Bronchial epithelial cell (primary cell): ENCODE measurements around the gene NKTR. TPM values are rescaled to one million over a fixed set of nuclear protein-coding genes. Genes with fewer than 3 reads are reported as not detected.
A peak's percentile ranks its signal among the peaks of the same experiment; 100 is the strongest.

Experiments used
- DNase-seq: peaks from one replicate; pipeline ENCODE4 v3.0.0-alpha.2; 2010; ENCODE audit warnings: low read depth
- FAIRE-seq: peaks from 2 replicates; lab custom pipeline; 2011; peaks lifted over from hg19 to GRCh38; lab: Jason Lieb, UNC
- H3K27me3 ChIP-seq: 2 replicates; pipeline ENCODE4 v1.5.1; 2011; ENCODE audit warnings: low read length; ENCODE audit not compliant: control insufficient read depth, insufficient read depth
- H3K36me3 ChIP-seq: 2 replicates; pipeline ENCODE4 v1.5.1; 2011; ENCODE audit warnings: low read length; ENCODE audit not compliant: control insufficient read depth, insufficient read depth
- H3K4me3 ChIP-seq: 2 replicates; pipeline ENCODE4 v1.5.1; 2011; ENCODE audit warnings: mild to moderate bottlenecking, low read depth, low read length, control low read depth
- total RNA-seq: library from RNA; depleted of rRNA; stranded (reverse); fragments of >200 nt; gene quantifications from 2 replicates; pipeline ENCODE4 v1.2.1, GENCODE V29; 2014
- TF ChIP-seq, protein P1 (sequence below): IDR thresholded peaks from 2 replicates; pipeline ENCODE4 v1.5.1; 2011; ENCODE audit warnings: mild to moderate bottlenecking, moderate library complexity, low read length, control low read depth, inconsistent platforms; ENCODE audit not compliant: insufficient read depth, severe bottlenecking

NKTR gene
- total RNA-seq, 1 donor from 2014 or later: 33.4 TPM

DNA sequence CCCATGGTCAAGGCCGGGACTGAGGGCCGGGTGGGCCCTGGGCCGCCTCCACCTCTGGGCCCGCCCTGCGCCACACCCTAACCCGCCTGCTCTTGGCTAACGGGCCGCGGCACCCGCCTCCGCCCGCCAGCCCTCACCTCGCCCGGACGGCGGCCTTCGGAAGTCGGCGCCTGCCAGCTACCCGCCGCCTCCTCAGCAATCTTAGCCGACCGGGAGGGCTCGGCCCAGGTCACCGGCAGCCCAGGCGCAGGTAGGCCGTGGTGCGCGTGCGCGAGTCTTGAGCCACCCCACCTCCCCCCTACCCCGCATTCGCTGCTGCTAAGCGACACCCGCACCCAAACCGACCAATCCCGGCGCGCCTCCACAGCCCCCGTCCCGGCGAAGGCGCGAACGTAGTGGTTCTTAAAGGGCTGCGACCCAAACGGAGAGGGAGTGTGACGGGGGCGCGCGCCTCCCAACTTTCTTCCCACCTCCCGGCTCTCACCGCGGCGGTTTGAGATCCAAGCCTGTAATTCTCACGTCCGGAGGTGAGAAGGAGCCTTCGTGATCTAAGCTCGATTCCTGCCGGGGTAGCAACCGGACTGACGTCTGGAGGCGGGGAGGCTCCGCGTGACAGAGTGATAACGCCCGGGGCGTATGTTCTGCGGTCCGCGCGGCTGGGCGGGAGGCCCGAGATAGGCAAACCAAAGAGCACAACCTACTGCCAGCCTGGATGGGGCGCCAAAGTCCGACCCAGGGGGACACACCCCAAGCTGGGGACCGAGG lies 18.6 kb upstream of the NKTR start, which contains the start of gene SEC22C:
Gene SEC22C (minus strand): TSS at position 259 of the 765 bp plus-strand sequence. CDS start 12,921 bp downstream, outside the sequence.
- peak within 1 kb of the TSS; percentile 71 for H3K4me3 ChIP-seq
- peak; percentile 84 for DNase-seq
- H3K27me3 ChIP-seq: no peaks in the 10 kb centered on the region
- H3K36me3 ChIP-seq: no peaks in the 10 kb centered on the region
- TF ChIP-seq, protein P1, sequence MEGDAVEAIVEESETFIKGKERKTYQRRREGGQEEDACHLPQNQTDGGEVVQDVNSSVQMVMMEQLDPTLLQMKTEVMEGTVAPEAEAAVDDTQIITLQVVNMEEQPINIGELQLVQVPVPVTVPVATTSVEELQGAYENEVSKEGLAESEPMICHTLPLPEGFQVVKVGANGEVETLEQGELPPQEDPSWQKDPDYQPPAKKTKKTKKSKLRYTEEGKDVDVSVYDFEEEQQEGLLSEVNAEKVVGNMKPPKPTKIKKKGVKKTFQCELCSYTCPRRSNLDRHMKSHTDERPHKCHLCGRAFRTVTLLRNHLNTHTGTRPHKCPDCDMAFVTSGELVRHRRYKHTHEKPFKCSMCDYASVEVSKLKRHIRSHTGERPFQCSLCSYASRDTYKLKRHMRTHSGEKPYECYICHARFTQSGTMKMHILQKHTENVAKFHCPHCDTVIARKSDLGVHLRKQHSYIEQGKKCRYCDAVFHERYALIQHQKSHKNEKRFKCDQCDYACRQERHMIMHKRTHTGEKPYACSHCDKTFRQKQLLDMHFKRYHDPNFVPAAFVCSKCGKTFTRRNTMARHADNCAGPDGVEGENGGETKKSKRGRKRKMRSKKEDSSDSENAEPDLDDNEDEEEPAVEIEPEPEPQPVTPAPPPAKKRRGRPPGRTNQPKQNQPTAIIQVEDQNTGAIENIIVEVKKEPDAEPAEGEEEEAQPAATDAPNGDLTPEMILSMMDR: peak; percentile 26
- no peak for FAIRE-seq

GRCh38 chr3:42582474-42583070 lies 17.9 kb upstream of the NKTR start:
- peak overlapping the region; percentile 71 for H3K4me3 ChIP-seq
- TF ChIP-seq, protein P1: no peak
- no peaks in the 10 kb centered on the region for H3K27me3 ChIP-seq
- DNase-seq (no peak), FAIRE-seq (no peak)
- H3K36me3 ChIP-seq: no peaks in the 10 kb centered on the region

GRCh38 chr3:42588625-42589024 lies 11.9 kb upstream of the NKTR start:
- no peaks in the 10 kb centered on the region for H3K27me3 ChIP-seq
- TF ChIP-seq, protein P1: no peak
- peak; percentile 73 for DNase-seq
- H3K36me3 ChIP-seq: no peaks in the 10 kb centered on the region
- no peak for FAIRE-seq
- H3K4me3 ChIP-seq: no peak overlapping the region

DNA sequence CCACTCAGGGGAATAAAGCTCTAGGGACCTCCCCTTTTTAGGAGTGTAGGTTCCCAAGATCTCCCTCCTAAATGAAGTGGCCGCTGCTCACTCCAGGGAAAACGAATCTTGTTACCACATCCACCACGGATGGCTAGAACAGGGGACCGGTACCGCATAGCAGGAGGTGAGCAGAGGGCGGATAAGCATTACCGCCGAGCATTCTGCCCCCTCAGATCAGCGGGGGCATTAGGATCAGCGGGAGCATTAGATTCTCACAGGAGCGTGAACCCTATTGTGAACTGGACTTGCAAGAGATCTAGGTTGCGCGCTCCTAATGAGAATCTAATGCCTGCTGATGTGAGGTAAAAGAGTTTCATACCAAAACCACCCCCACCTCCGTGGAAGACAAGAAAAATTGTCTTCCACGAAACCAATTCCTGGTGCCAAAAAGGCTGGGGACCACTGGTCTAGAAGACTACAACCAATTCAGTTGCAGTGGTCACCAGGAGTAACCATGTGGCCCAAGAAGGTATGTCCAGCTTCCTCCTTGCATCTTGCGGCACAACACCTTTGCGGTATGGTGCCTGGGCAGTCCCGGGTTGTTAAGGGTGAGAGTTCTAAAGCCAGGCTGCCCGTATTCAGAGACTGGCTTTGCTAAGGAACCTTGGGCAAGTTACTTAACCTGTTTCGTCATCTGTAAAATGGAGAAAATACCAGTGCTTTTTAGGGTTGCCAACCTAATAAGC lies 10.9 kb upstream of the NKTR start:
- DNase-seq: no peak
- FAIRE-seq: no peak
- Histone ChIP-seq H3K4me3 (no peak overlapping the region), H3K36me3 (peaks cover 2% of the 10 kb centered on the region), H3K27me3 (no peaks in the 10 kb centered on the region)
- TF ChIP-seq, protein P1: no peak

DNA sequence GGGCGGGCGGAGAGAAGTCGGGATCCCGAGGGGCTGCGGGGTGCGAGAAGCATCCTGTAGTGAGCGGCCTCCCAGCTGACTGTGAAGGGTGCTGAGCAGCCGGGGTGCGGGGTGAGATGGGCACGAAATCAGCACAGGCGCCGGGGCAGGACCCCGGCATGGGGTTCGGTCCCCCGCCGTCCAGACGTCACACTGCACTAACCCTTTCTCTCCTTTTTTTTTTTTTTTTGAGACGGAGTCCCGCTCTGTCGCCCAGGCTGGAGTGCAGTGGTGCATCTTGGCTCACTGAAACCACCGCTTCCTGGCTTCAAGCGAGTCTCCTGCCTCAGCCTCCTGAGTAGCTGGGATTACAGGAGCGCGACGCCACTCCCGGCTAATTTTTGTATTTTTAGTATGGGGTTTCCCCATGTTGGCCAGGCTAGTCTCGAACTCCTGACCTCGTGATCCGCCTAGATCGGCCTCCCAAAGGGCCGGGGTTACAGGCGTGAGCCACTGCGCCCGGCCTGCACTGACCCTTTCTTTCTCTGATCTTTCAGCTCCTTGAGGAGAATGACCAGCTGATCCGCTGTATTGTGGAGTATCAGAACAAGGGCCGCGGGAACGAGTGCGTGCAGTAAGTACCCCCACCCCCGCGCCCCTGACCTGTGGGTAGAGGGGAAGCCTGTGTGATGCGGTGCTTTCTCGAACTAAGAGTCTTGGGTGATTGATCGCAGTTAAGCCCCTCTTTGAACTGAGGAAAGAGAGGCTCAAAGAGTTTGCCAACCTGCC lies 9.3 kb upstream of the NKTR start:
- Histone ChIP-seq H3K4me3 (peak overlapping the region; percentile 70), H3K27me3 (no peaks in the 10 kb centered on the region), H3K36me3 (peaks cover 4% of the 10 kb centered on the region)
- FAIRE-seq (no peak), DNase-seq (no peak)
- TF ChIP-seq, protein P1: no peak
